Gastrocnemius medialis (tissue), 4 donors: ENCODE measurements around the gene PRR23C. TPM values are rescaled to one million over a fixed set of nuclear protein-coding genes. Genes with fewer than 3 reads are reported as not detected.

Experiments used
- ATAC-seq, 2 donors: fragments of 150-250 bp; one replicate each; pipeline ENCODE4 v1.9.1; 2016
- DNase-seq, 2 donors: peaks; one replicate each; pipeline ENCODE4 v3.0.0-alpha.2; 2019
- H3K27ac ChIP-seq, 4 donors: fragments of 200-600 bp; sonication (generic); 1 replicate in 1 of 4; 2 replicates in 3 of 4; pipeline ENCODE4 v1.5.1; 2016 to 2018; ENCODE audit warnings: mild to moderate bottlenecking in 2 of 4, moderate library complexity in 1 of 4
- H3K27me3 ChIP-seq, 3 donors: fragments of 200-600 bp; sonication (generic) in 2 of 3; 1 replicate in 1 of 3; 2 replicates in 2 of 3; pipeline versions ENCODE4 v1.5.1 to v1.6.0; 2016 to 2019; ENCODE audit warnings: mild to moderate bottlenecking in 1 of 3, moderate library complexity in 1 of 3
- H3K36me3 ChIP-seq, 2 donors: fragments of 200-600 bp; sonication (generic) in 1 of 2; one replicate each; pipeline ENCODE4 v1.5.1; 2017 to 2018
- H3K4me1 ChIP-seq, 2 donors: fragments of 200-600 bp; sonication (generic) in 1 of 2; one replicate each; pipeline ENCODE4 v1.5.1; 2016 to 2017; ENCODE audit warnings: mild to moderate bottlenecking in 2 of 2
- H3K4me3 ChIP-seq, 4 donors: fragments of 200-600 bp; sonication (generic) in 3 of 4; 1 replicate in 1 of 4; 2 replicates in 3 of 4; pipeline ENCODE4 v1.5.1; 2016 to 2019; ENCODE audit warnings: mild to moderate bottlenecking in 2 of 4
- H3K9me3 ChIP-seq, 3 donors: fragments of 200-600 bp; sonication (generic) in 2 of 3; 1 replicate in 1 of 3; 2 replicates in 2 of 3; pipeline ENCODE4 v1.5.1; 2016 to 2019
- CTCF ChIP-seq, 5 experiments: fragments of 450-650 bp in 3 of 5; fragments of 200-600 bp in 2 of 5; sonication (generic) in 2 of 5; IDR thresholded peaks in 4 of 5; conservative IDR thresholded peaks in 1 of 5; 1 replicate in 4 of 5; 2 replicates in 1 of 5; pipeline ENCODE4 v1.5.1; 2016 to 2019; ENCODE audit warnings: antibody characterized with exemption in 5 of 5, mild to moderate bottlenecking in 3 of 5, moderate library complexity in 3 of 5
- POLR2A ChIP-seq, 2 donors: fragments of 450-650 bp; IDR thresholded peaks; one replicate each; pipeline ENCODE4 v1.6.1; 2017; ENCODE audit warnings: antibody characterized with exemption in 2 of 2, mild to moderate bottlenecking in 2 of 2, moderate library complexity in 2 of 2
- in situ Hi-C, 4 donors: fragments of 200-750 bp; cut with MboI; loops; one replicate each; pipeline versions ENCODE4 v1.15.0 to v1.8.0; 2017; ENCODE audit warnings: low sequenced_read_pairs in 4 of 4
- intact Hi-C: fragments of 100-400 bp; cut with DNase I; formaldehyde crosslinking; loops from one replicate; pipeline ENCODE4 v1.15.1; 2023; ENCODE audit warnings: low total_unique reads
- total RNA-seq, 4 donors: library from RNA; depleted of rRNA; stranded (reverse); fragments of >200 nt; gene quantifications; one replicate each; pipeline versions ENCODE4 v1.1.0 to v1.2.3, GENCODE V29; 2016

The PRR23C gene
- total RNA-seq, 4 donors from 2014 or later = not detected

- Histone ChIP-seq H3K9me3 (no peaks in the 10 kb centered on the region), H3K4me3 (no peak overlapping the region), H3K27me3 (no peaks in the 10 kb centered on the region), H3K27ac (no peak overlapping the region), H3K4me1 (no peaks in the 10 kb centered on the region), H3K36me3 (no peaks in the 10 kb centered on the region)
- DNase-seq = no peak
- TF ChIP-seq CTCF (IDR thresholded peaks at IDR 0.05 in 4 of 5, conservative IDR thresholded peaks at IDR 0.05 in 1 of 5) (no peak), POLR2A (IDR thresholded peaks at IDR 0.05) (no peak)
- in situ Hi-C loops = no loop called here
- no peak for ATAC-seq
- intact Hi-C loops = no loop called here
Measured at GRCh38 chr3:139084176-139084575, 39.5 kb upstream of the PRR23C start.

GRCh38 chr3:139074565-139075115 is 29.9 kb upstream of the PRR23C start:
- Histone ChIP-seq H3K27me3 (no peaks in the 10 kb centered on the region), H3K9me3 (no peaks in the 10 kb centered on the region), H3K27ac (no peak overlapping the region), H3K4me1 (no peaks in the 10 kb centered on the region), H3K36me3 (no peaks in the 10 kb centered on the region), H3K4me3 (no peak overlapping the region)
- DNase-seq (no peak), ATAC-seq (no peak)
- intact Hi-C loops (no loop called here), in situ Hi-C loops (no loop called here)
- TF ChIP-seq CTCF (IDR thresholded peaks at IDR 0.05 in 4 of 5, conservative IDR thresholded peaks at IDR 0.05 in 1 of 5) (no peak), POLR2A (IDR thresholded peaks at IDR 0.05) (no peak)

GRCh38 chr3:139062918-139063317 is 18.2 kb upstream of the PRR23C start:
- intact Hi-C loops = no loop called here

GRCh38 chr3:139052802-139053600 is 8.3 kb upstream of the PRR23C start:
- no peaks in the 10 kb centered on the region for H3K4me1 ChIP-seq
- no peak overlapping the region for H3K27ac ChIP-seq
- intact Hi-C loops = no loop called here
- H3K36me3 ChIP-seq = no peaks in the 10 kb centered on the region
- H3K4me3 ChIP-seq = no peak overlapping the region
- no peak for ATAC-seq
- no peaks in the 10 kb centered on the region for H3K9me3 ChIP-seq
- no peak for TF ChIP-seq POLR2A (IDR thresholded peaks at IDR 0.05)
- no peak for TF ChIP-seq CTCF (IDR thresholded peaks at IDR 0.05 in 4 of 5, conservative IDR thresholded peaks at IDR 0.05 in 1 of 5)
- in situ Hi-C loops = no loop called here
- no peaks in the 10 kb centered on the region for H3K27me3 ChIP-seq
- DNase-seq = no peak

More at GRCh38 chr3:139062918-139063317, 18.2 kb upstream of the PRR23C start:
- no peak overlapping the region for H3K4me3 ChIP-seq
- H3K27ac ChIP-seq = no peak overlapping the region
- H3K36me3 ChIP-seq = no peaks in the 10 kb centered on the region
- DNase-seq (no peak), ATAC-seq (no peak)
- TF ChIP-seq POLR2A (IDR thresholded peaks at IDR 0.05) (no peak), CTCF (IDR thresholded peaks at IDR 0.05 in 4 of 5, conservative IDR thresholded peaks at IDR 0.05 in 1 of 5) (no peak)
- in situ Hi-C loops = no loop called here
- no peaks in the 10 kb centered on the region for H3K9me3 ChIP-seq
- H3K4me1 ChIP-seq = no peaks in the 10 kb centered on the region
- H3K27me3 ChIP-seq = no peaks in the 10 kb centered on the region
